Measurements from ENCODE around the gene NARS2.

GRCh38 chr11:78390809-78391208 is 183.9 kb downstream of the NARS2 start:
- TF ChIP-seq, protein P1, sequence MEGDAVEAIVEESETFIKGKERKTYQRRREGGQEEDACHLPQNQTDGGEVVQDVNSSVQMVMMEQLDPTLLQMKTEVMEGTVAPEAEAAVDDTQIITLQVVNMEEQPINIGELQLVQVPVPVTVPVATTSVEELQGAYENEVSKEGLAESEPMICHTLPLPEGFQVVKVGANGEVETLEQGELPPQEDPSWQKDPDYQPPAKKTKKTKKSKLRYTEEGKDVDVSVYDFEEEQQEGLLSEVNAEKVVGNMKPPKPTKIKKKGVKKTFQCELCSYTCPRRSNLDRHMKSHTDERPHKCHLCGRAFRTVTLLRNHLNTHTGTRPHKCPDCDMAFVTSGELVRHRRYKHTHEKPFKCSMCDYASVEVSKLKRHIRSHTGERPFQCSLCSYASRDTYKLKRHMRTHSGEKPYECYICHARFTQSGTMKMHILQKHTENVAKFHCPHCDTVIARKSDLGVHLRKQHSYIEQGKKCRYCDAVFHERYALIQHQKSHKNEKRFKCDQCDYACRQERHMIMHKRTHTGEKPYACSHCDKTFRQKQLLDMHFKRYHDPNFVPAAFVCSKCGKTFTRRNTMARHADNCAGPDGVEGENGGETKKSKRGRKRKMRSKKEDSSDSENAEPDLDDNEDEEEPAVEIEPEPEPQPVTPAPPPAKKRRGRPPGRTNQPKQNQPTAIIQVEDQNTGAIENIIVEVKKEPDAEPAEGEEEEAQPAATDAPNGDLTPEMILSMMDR (IDR thresholded peaks at IDR 0.05; ENCODE audit: low read length), result no peak
- TF ChIP-seq EZH2 (optimal IDR thresholded peaks at IDR 0.05; ENCODE audit: low read depth, low read length), result no peak
